Measurements from ENCODE around the gene TENT4A. TPM values are rescaled to one million over a fixed set of nuclear protein-coding genes. Genes with fewer than 3 reads are reported as not detected.

The TENT4A gene
- total RNA-seq, 4 donors from 2014 or later, result 11.9 to 15.2 (median 12.7) TPM

DNA sequence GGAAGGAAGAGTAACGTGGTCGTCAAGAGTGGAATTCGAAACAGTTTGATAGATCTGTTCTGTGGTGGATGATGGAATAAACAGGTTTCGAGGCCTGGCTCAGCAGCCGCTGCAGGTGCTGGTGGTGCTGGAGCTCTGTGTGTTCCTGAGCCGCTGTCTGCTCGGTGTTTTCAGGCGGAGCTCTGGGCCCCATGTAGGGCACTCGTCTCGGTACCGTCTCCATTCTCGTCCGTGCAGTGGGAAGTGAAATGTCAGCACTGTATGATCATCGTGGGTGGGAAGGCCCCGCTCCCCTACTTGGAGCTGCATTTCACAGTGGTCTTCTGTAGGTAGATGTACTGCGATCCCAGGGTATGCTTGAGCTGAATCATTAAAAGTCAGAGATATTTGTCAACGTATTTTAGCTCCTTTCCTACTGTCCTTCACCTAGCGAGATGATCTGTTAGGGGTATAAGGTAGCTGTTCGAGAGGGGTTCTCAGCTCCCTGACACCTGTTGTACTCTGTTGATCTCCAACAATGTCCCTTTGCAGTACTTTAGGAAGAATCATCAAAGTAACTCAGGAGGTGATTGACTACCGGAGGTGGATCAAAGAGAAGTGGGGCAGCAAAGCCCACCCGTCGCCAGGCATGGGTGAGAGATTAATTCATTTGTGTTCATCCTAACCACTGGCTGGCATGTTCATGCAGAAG, 35.9 kb downstream of the TENT4A start:
- Histone ChIP-seq H3K4me1 (peaks cover 4 to 7% of the 10 kb centered on the region in 2 donors), H3K36me3 (peaks cover 0 to 44% of the 10 kb centered on the region in 2 donors), H3K4me3 (no peak overlapping the region), H3K9me3 (no peaks in the 10 kb centered on the region), H3K27ac (no peak overlapping the region), H3K27me3 (no peaks in the 10 kb centered on the region)
- no peak for DNase-seq
- in situ Hi-C loops (cut with MboI; ENCODE audit: low sequenced_read_pairs in 4 of 4) (loop anchor here in 3 of 4 donors (5.0 to 25.0 kb wide), 3 partner anchors 114 to 387 kb away; partner anchors contain the start of genes NSUN2 (in 2 of the 3) and SRD5A1 (in 2 of the 3)), intact Hi-C loops (cut with DNase I; ENCODE audit: low total_unique reads) (no loop called here)
- no peak for ATAC-seq
- no peak for TF ChIP-seq POLR2A (IDR thresholded peaks at IDR 0.05)
- TF ChIP-seq, protein P1, sequence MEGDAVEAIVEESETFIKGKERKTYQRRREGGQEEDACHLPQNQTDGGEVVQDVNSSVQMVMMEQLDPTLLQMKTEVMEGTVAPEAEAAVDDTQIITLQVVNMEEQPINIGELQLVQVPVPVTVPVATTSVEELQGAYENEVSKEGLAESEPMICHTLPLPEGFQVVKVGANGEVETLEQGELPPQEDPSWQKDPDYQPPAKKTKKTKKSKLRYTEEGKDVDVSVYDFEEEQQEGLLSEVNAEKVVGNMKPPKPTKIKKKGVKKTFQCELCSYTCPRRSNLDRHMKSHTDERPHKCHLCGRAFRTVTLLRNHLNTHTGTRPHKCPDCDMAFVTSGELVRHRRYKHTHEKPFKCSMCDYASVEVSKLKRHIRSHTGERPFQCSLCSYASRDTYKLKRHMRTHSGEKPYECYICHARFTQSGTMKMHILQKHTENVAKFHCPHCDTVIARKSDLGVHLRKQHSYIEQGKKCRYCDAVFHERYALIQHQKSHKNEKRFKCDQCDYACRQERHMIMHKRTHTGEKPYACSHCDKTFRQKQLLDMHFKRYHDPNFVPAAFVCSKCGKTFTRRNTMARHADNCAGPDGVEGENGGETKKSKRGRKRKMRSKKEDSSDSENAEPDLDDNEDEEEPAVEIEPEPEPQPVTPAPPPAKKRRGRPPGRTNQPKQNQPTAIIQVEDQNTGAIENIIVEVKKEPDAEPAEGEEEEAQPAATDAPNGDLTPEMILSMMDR (IDR thresholded peaks at IDR 0.05 in 4 of 5, conservative IDR thresholded peaks at IDR 0.05 in 1 of 5), result no peak

DNA sequence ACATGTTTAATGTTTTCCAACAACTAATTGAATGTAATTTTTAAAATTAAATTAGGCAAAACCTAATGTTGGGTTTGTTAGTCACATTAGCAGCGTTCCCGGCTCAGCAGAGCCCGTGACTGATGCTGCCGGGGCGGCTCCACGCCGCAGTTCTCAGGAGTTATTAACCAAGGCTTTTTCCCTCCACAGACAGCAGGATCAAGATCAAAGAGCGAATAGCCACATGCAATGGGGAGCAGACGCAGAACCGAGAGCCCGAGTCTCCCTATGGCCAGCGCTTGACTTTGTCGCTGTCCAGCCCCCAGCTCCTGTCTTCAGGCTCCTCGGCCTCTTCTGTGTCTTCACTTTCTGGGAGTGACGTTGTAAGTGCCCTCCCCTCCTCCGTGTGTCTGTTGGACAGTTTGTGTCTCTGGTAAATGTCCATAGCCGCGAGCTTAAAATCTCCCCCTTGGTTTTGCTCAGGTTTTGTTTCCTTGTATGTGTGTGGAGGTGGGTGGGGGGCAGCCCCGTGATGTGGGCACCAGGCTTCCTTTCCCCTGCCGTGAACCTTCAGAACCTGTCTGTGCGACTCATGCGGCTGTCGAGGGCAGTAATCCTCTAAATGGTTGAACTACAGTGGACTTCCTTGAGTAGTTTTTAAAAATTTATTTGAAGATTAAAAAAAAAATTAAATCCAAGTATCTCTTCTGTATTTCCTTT, 37.1 kb downstream of the TENT4A start:
- Histone ChIP-seq H3K4me3 (no peak overlapping the region), H3K4me1 (peaks cover 4 to 7% of the 10 kb centered on the region in 2 donors), H3K36me3 (peaks cover 0 to 55% of the 10 kb centered on the region in 2 donors), H3K9me3 (no peaks in the 10 kb centered on the region), H3K27ac (no peak overlapping the region), H3K27me3 (no peaks in the 10 kb centered on the region)
- intact Hi-C loops (cut with DNase I; ENCODE audit: low total_unique reads), result no loop called here
- TF ChIP-seq POLR2A (IDR thresholded peaks at IDR 0.05), result no peak
- TF ChIP-seq, protein P1 (IDR thresholded peaks at IDR 0.05 in 4 of 5, conservative IDR thresholded peaks at IDR 0.05 in 1 of 5), result no peak
- in situ Hi-C loops (cut with MboI; ENCODE audit: low sequenced_read_pairs in 4 of 4), result no loop called here
- DNase-seq (no peak), ATAC-seq (no peak)

DNA sequence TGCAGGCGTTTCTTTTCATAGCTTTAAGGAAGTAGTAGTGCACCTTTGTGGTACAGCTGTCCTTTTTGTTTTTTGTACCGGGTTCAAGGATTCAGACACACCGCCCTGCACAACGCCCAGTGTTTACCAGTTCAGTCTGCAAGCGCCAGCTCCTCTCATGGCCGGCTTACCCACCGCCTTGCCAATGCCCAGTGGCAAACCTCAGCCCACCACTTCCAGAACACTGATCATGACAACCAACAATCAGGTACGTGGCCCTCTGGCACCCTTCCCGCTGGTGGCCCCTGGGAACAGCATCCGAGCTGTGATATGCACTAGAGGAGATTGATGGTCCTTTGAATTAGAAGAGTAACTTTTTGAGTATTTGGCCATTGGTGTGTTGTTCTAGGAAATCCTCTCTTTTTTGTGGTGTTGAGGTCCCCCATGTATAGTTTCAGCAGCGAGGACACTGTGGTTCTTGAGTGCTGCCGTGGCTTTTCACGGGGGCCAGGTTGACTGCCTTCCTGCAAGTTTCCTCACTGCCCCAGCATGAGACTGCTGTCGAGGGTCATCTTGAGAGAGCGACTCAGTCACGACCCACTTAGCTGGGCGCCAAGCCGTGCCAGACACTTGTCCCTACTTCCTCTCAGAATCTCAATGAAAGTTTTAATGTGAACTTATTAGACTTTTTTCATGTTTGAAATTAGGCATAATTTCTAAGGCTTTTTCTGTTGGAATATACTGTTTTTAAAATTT, 37.9 kb downstream of the TENT4A start:
- no peaks in the 10 kb centered on the region for H3K27me3 ChIP-seq
- H3K9me3 ChIP-seq, result no peaks in the 10 kb centered on the region
- in situ Hi-C loops (cut with MboI; ENCODE audit: low sequenced_read_pairs in 4 of 4), result no loop called here
- no peak overlapping the region for H3K27ac ChIP-seq
- peaks cover 0 to 63% of the 10 kb centered on the region in 2 donors for H3K36me3 ChIP-seq
- peaks cover 0 to 4% of the 10 kb centered on the region in 2 donors for H3K4me1 ChIP-seq
- DNase-seq (no peak), ATAC-seq (no peak)
- intact Hi-C loops (cut with DNase I; ENCODE audit: low total_unique reads), result no loop called here
- TF ChIP-seq POLR2A (IDR thresholded peaks at IDR 0.05), result no peak
- TF ChIP-seq, protein P1 (IDR thresholded peaks at IDR 0.05 in 4 of 5, conservative IDR thresholded peaks at IDR 0.05 in 1 of 5), result no peak
- no peak overlapping the region for H3K4me3 ChIP-seq

DNA sequence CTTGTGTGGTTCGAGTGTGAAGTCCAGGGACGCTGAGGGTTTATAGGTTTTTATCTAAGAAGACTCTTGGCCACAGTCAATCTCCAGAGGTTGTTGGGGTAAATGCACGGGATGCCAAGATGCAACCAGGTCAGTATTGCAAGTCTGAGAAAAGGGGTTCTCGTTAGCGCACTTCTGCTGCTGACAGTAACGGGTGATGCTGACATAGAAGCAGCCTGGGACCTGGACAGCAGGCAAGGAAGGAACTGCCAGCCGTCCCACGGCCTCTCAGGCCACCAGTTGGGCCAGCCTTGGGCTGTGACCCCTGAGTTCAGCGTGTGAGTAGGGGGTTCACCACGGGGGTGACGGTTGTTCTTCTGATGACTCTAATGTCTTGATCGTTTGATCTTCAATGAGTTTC, 39.0 kb downstream of the TENT4A start:
- ATAC-seq (no peak), DNase-seq (no peak)
- no peak overlapping the region for H3K27ac ChIP-seq
- H3K9me3 ChIP-seq, result no peaks in the 10 kb centered on the region
- H3K4me3 ChIP-seq, result no peak overlapping the region
- H3K4me1 ChIP-seq, result peaks cover 0 to 4% of the 10 kb centered on the region in 2 donors
- peaks cover 0 to 74% of the 10 kb centered on the region in 2 donors for H3K36me3 ChIP-seq
- in situ Hi-C loops (cut with MboI; ENCODE audit: low sequenced_read_pairs in 4 of 4), result no loop called here
- no peak for TF ChIP-seq POLR2A (IDR thresholded peaks at IDR 0.05)
- TF ChIP-seq, protein P1 (IDR thresholded peaks at IDR 0.05 in 4 of 5, conservative IDR thresholded peaks at IDR 0.05 in 1 of 5), result no peak
- intact Hi-C loops (cut with DNase I; ENCODE audit: low total_unique reads), result no loop called here
- no peaks in the 10 kb centered on the region for H3K27me3 ChIP-seq
